Measurements from ENCODE around the gene SPPL3. TPM values are rescaled to one million over a fixed set of nuclear protein-coding genes. Genes with fewer than 3 reads are reported as not detected.
A peak's percentile ranks its signal among the peaks of the same experiment; 100 is the strongest.

The SPPL3 gene
- total RNA-seq, 1 donor from 2014 or later: 44.1 TPM

GRCh38 chr12:120719496-120720233, 184.5 kb downstream of the SPPL3 start:
- Histone ChIP-seq H3K36me3 (peaks cover 91% of the 10 kb centered on the region), H3K4me1 (peaks cover 13% of the 10 kb centered on the region), H3K27me3 (no peaks in the 10 kb centered on the region), H3K9me3 (no peaks in the 10 kb centered on the region), H3K27ac (no peak overlapping the region), H3K4me3 (no peak overlapping the region)
- intact Hi-C loops (cut with DNase I): no loop called here
- DNase-seq: no peak
- no peak for TF ChIP-seq CTCF (IDR thresholded peaks at IDR 0.05)
- ATAC-seq: no peak

- Histone ChIP-seq H3K27ac (no peak overlapping the region), H3K4me1 (peaks cover 13% of the 10 kb centered on the region), H3K4me3 (no peak overlapping the region), H3K36me3 (peaks cover 95% of the 10 kb centered on the region), H3K27me3 (no peaks in the 10 kb centered on the region), H3K9me3 (no peaks in the 10 kb centered on the region)
- no peak for TF ChIP-seq CTCF (IDR thresholded peaks at IDR 0.05)
- DNase-seq: no peak
- intact Hi-C loops (cut with DNase I): no loop called here
- no peak for ATAC-seq
Measured at GRCh38 chr12:120719072-120719471, 185.1 kb downstream of the SPPL3 start.

GRCh38 chr12:120718055-120718454, 186.1 kb downstream of the SPPL3 start:
- Histone ChIP-seq H3K27me3 (no peaks in the 10 kb centered on the region), H3K27ac (no peak overlapping the region), H3K4me3 (no peak overlapping the region), H3K4me1 (peaks cover 23% of the 10 kb centered on the region), H3K9me3 (no peaks in the 10 kb centered on the region), H3K36me3 (peaks cover 91% of the 10 kb centered on the region)
- no peak for ATAC-seq
- no peak for DNase-seq
- TF ChIP-seq CTCF (IDR thresholded peaks at IDR 0.05): no peak
- intact Hi-C loops (cut with DNase I): no loop called here

- ATAC-seq (peak; percentile 84), DNase-seq (no peak)
Measured at GRCh38 chr12:120713861-120714482, 190.2 kb downstream of the SPPL3 start.

GRCh38 chr12:120712610-120713009, 191.5 kb downstream of the SPPL3 start:
- no peaks in the 10 kb centered on the region for H3K9me3 ChIP-seq
- DNase-seq (no peak), ATAC-seq (no peak)
- no peaks in the 10 kb centered on the region for H3K27me3 ChIP-seq
- no peak overlapping the region for H3K4me3 ChIP-seq
- intact Hi-C loops (cut with DNase I): loop anchor here (5.0 kb wide), 1 partner anchor 65 kb away; no protein-coding TSS in a partner anchor
- H3K4me1 ChIP-seq: peaks cover 16% of the 10 kb centered on the region
- TF ChIP-seq CTCF (IDR thresholded peaks at IDR 0.05): no peak
- H3K27ac ChIP-seq: no peak overlapping the region
- H3K36me3 ChIP-seq: peaks cover 38% of the 10 kb centered on the region

More at GRCh38 chr12:120713861-120714482, 190.2 kb downstream of the SPPL3 start:
- H3K4me1 ChIP-seq: peaks cover 16% of the 10 kb centered on the region
- no peak overlapping the region for H3K4me3 ChIP-seq
- H3K27ac ChIP-seq: no peak overlapping the region
- intact Hi-C loops (cut with DNase I): loop anchor here (5.0 kb wide), 1 partner anchor 67 kb away; no protein-coding TSS in a partner anchor
- no peaks in the 10 kb centered on the region for H3K9me3 ChIP-seq
- H3K36me3 ChIP-seq: peaks cover 51% of the 10 kb centered on the region
- no peaks in the 10 kb centered on the region for H3K27me3 ChIP-seq
- peak; percentile 86 for TF ChIP-seq CTCF (IDR thresholded peaks at IDR 0.05)

Other genes starting within 250 kb of the SPPL3 start
- gene MLEC, start 217.2 kb downstream of the SPPL3 start, total RNA-seq: 115 TPM
- gene UNC119B, start 193.9 kb downstream of the SPPL3 start, total RNA-seq: 23.0 TPM
- 20.9 TPM for gene ACADS, start 178.5 kb downstream of the SPPL3 start, total RNA-seq
- gene HNF1A, start 74.2 kb upstream of the SPPL3 start, total RNA-seq: not detected
- gene C12orf43, start 112.1 kb upstream of the SPPL3 start, total RNA-seq: 15.5 TPM
- gene OASL, start 134.9 kb upstream of the SPPL3 start, total RNA-seq: 12.7 TPM
- 20.1 TPM for gene P2RX7, start 228.5 kb upstream of the SPPL3 start, total RNA-seq